Stimulated activated CD8-positive, alpha-beta memory T cell treated with anti-CD3 and anti-CD28 coated beads, Interleukin-15, amount 100 ng/mL, for 48 hours (primary cell): ENCODE results near the gene APOL2.
"Not testable (repeated sequence)": the region's sequence is repeated elsewhere in the genome, so short reads cannot be mapped to it uniquely, and the experiment has no call there.

Experiments
- DNase-seq, 2 donors: peaks; one replicate each; pipeline ENCODE4 v3.0.0-alpha.2; 2020; ENCODE audit warnings: low read depth in 2 of 2

Gene APOL2

GRCh38 chr22:36197514-36198146 is 41.7 kb downstream of the APOL2 start:
- peak; percentile 26 to 37 for DNase-seq

- no peak for DNase-seq
Measured at GRCh38 chr22:36197065-36197440, 42.3 kb downstream of the APOL2 start.

- DNase-seq, result no peak
Measured at GRCh38 chr22:36196254-36197064, 42.9 kb downstream of the APOL2 start.

DNA sequence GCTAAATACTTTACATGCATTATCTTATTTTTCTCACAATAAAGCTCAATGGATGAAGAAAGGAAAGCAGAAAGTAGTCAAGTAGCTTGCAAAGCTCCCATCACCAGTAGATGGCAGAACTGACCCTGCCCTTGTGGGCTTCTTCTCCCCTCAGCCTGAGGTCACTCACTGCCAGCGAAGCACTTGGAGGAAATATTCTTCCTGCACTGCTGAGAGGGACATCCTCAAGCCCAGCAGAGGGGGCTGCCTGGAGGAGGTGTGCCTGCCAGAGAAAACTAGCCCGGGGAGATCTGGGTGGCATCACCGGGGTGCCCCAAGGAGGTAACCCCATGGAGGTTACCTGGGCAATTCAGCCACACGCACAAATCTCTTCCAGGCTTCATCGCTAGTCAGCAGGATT is 44.4 kb downstream of the APOL2 start:
- DNase-seq, result peak in 1 of 2 donors; percentile 30

- DNase-seq, result no peak
Measured at GRCh38 chr22:36194385-36194784, 44.9 kb downstream of the APOL2 start.

DNA sequence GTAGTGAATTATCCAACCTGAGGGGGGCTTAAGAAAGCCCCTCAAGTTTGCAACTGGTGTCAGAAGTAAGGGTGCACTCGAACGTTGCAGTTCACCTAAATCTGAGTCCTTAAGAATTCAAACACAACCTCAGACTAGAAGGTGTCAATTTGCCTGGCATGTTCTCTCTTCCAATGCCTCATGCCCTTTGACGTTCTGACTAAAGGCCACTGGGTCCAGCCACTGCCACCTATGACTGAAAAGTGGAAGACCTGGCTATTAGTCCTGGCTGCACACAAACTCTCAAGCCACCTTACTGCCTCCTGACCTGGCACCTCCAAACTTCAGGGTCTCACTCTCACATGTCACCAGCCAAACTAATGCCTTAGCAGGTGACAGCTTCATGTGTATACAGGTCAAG is 45.8 kb downstream of the APOL2 start:
- no peak for DNase-seq

DNA sequence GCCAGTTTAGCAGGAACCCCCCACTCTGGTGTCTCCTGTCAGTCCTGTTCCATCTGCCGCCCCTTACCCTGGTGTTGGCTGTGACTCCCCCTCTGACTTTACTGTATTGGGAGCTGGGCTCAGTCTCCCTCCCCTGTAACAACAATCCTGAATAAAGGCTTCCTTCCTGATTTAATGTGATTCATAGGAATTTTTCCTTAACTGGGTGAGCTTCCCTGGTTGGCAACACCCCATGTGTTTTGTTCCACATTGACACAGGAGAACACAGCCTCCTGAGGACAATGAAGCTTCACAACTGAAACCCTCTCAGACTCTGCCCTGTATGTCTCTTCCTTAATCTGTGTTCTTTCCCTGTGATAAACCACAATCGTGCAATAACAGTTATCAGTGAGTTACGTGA is 46.2 kb downstream of the APOL2 start:
- DNase-seq, result no peak

- no peak for DNase-seq
Measured at GRCh38 chr22:36192542-36192941, 46.8 kb downstream of the APOL2 start.

DNA sequence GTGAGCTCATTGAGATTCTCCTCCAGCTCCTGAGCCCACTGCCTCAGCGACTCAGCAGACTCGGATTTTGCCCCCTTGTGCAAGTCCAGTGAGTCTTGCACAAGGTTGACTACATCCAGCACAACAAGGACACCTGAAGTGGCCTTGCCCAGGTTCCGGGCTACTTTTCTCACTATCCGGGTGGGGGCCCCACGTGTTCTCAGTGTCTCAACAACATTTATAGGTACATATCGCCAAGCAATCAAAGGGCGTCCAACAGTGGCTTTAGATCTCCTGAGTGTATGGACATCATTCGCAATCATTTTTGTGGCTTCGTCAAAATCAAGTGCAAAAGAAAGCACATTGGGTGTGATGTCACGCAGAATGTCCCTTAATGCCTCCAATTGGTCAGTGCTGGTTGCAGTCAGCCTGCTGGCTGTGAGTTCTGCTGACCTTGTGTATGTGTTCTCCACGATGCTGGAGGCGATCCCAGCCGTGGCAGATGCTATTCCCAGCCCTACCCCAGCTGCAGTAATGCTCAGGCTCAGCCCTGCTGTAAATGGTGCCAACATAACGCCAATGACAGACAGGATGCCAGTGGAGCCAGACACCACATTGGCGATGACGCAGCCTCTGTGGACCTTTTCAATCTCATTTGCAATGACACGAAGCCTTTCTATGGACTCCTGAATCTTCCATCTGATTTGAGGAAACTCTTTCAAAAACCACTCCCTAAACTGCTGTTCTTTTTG is 48.1 kb downstream of the APOL2 start:
- no peak for DNase-seq

GRCh38 chr22:36187862-36188261 is 51.5 kb downstream of the APOL2 start:
- not testable (repeated sequence) for DNase-seq

- DNase-seq, result no peak
Measured at GRCh38 chr22:36185828-36186624, 53.3 kb downstream of the APOL2 start.

DNA sequence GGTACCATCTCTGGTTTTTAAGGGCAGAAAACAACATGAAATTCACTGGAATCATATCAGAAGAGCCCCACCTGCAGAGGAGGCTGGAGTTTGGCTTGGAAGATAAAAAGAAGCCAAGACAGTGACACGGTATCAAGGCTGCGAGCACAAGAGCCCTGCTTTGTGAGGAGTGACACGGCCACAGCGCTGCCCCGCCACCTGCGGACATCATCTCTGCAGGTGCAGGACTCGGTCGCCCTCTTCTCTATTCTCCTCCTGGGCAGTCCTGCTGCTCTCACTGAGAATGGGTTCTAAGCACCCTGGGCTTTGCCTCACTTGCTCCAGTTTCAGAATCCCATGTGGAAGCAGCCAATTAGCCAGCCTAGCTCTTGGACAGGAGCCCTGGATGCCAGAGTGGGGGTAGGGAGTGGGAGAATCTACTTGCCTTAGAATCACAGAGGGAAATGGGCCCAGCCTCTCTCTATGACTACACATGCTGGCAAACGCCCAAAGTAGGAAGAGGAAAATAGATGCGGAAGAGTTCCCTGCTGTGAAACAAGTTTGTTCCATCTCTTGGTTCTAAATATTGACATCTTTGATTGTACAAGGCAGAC is 54.8 kb downstream of the APOL2 start:
- no peak for DNase-seq

GRCh38 chr22:36183446-36183845 is 55.9 kb downstream of the APOL2 start:
- no peak for DNase-seq

DNA sequence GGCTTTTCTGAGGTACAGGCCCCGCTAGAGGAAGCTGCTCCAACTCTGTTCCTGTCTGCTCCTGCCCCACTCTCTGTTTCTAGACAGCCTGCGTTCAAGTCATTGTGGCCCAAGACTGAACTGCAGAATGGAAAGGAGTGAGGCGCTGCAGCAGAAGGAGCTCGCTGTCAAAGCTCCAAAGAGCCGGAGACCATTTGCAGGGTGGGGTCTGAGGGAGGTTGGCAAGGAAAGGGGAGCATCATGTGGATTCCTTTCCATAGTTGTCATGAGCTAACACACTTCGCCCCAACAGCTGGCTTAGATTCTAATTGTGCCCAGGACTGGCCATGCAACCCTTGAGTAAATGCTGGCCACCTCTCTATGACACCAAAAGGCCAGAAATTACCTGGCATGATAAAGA is 56.5 kb downstream of the APOL2 start:
- DNase-seq, result no peak

DNA sequence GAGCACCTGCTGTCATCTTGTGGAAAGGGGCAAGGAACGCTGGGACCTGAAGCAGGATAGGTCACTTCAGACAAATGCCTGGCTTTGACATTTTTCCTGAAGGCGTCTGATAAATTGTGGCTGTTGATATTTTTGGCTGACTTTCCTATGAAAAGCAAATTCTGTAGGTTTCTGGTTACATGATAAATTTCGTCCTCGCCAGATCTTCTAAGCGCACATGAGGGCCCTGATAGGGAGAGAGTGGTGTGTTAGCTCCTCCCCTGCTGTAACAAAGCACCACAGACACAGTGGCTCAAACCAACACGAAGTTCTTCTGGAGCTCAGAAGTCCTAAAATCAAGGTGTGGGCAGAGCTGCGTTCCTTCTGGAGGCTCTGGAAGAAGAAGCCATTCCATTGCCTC is 57.3 kb downstream of the APOL2 start:
- DNase-seq, result no peak

- no peak for DNase-seq
Measured at GRCh38 chr22:36180928-36181327, 58.4 kb downstream of the APOL2 start.

- DNase-seq, result peak; percentile 63 to 71
Measured at GRCh38 chr22:36180038-36180880, 59.1 kb downstream of the APOL2 start.

GRCh38 chr22:36177160-36177559 is 62.2 kb downstream of the APOL2 start:
- no peak for DNase-seq
